Hepatic stellate cell (primary cell): ENCODE measurements around the gene TAF1D.
"Not testable (repeated sequence)": the region's sequence is repeated elsewhere in the genome, so short reads cannot be mapped to it uniquely, and the experiment has no call there.

Experiments
- DNase-seq: peaks from one replicate; pipeline ENCODE4 v3.0.0; 2011; ENCODE audit warnings: low spot score

The TAF1D gene, protein sequence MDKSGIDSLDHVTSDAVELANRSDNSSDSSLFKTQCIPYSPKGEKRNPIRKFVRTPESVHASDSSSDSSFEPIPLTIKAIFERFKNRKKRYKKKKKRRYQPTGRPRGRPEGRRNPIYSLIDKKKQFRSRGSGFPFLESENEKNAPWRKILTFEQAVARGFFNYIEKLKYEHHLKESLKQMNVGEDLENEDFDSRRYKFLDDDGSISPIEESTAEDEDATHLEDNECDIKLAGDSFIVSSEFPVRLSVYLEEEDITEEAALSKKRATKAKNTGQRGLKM

DNA sequence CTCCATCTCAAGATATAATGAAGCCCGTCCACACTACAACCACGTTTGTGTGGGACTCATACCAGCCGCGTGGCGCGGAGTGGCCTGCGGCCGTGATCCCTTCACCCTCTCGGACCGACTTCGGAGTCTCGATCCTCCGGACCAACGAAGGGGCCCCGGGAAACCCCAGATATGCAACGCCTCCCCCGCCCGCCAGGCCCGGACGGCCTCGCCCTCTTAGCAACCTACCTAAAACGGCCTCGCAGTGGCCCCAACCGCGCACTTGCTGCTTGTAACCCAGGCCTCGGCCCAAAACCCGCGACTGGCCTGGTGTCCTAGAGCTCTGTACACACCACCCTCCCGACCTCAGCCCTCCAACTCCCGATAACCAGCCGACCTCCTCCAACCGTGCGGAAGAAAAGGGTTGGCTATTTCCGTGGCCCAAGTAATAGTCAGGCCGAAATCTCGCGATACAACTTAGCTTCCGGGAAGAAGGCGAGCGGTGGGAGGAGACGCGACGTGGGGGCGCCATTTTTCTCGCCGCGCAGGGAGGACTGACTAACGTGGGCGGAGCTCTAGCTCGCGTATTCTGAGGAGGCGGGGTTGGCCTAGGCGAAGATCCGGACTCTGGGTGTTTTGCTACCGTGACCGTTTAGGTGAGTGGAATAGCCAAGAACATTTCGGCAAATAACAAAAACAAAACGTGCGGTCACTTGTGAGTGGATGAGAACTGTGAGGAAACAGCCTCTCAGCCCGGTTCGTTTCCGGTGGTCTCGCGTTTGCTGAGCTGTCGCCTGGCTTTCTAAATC, at the start of gene TAF1D, which contains the start of gene C11orf54:
Gene TAF1D (minus strand): TSS at position 402 of the 788 bp plus-strand sequence. CDS start 2,191 bp downstream, outside the sequence.
Gene C11orf54 (plus strand): TSS at position 579 of the 788 bp plus-strand sequence. CDS start 5,722 bp downstream, outside the sequence.
- peak; percentile 93 for DNase-seq

DNA sequence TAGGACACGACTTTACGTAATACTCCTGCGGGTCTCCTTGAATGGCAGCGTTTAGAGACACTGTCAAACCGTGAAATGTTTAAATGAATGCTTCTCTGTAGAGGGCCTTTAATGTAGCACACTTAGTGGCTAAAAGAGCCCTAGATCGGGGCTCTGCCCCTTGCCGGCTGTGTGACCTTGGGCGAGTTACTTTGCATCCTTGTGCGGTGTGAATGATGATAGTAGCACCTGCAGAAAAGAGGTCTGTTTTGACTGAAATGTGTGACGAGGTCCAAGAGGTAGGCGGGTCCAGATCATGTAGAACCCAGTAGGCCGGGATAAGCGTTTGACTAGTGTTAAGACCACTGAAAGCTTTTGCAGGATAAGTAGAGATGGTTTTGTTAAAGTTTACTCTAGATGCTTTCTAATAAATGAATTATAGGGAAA, 43.7 kb upstream of the TAF1D start:
- no peak for DNase-seq

DNA sequence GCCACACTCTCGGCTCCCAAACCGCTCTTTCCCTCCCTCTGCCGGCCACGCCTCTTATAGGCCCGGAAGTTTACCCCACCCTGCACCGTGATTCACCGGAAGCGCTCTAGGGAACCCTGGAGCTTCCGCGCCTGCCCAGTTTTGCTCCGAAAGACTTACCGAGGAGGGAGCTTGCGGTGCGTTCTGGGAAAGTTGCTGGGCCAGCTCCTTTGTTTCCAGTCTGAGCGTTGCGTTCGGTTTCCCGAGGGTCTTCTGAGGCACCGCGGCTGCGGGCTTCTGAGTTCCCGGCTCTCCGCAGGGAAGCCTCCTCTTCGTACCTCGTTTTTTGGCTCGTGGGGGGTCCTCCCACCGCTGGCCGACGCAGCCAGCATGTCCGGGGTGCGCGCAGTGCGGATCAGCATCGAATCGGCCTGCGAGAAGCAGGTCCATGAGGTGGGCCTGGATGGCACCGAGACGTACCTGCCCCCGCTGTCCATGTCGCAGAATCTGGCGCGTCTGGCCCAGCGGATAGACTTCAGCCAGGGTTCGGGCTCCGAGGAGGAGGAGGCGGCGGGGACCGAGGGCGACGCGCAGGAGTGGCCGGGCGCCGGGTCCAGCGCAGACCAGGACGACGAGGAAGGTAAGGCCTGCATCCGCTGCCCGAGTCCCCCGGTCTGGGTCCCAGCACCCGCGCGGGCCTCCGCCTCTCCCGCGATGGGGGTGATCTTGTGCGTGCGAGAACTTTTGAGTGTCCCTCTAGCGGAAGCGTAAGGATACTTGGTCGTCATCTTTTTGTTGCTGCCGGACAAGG, 43.0 kb upstream of the TAF1D start, which contains the start of gene MED17:
Gene MED17 (plus strand): TSS at position 138 of the 790 bp plus-strand sequence. CDS start 232 bp downstream, at position 370.
- DNase-seq: peak; percentile 97

DNA sequence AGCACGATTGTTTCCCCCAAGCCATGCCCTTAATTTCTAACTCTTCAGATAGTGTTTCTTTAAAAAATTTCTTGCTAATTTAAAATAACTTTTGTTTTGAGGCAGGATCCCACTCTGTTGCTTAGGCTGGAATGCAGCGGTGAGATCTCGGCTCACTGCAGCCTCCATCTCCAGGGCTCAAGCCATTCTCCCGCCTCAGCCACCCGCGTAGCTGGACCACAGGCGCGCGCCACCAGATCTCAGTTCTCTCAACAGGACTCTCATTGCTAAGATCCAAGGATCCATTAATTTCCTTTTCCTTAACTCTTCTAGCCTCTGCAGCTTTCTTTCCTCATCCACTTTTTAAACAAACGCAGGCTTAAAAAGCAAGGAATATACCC, 42.5 kb upstream of the TAF1D start:
- DNase-seq: no peak

DNA sequence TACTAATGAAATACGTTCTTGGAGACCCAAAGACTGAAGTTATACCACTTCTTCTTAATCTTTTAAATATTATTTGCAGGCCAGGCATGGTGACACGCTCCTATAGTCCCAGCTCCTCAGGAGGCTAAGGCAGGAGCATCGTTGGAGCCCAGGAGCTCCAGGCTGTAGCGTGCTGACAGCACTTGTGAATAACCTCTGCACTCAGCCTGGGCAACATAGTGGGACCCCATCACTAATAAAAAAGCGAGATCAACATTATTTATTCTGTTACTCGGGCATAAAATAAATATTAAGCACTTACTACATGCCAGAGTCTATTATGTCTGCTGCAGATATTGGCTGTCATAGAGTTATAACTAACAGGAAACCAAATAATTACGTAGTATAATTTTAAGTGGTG, 42.1 kb upstream of the TAF1D start:
- no peak for DNase-seq

DNA sequence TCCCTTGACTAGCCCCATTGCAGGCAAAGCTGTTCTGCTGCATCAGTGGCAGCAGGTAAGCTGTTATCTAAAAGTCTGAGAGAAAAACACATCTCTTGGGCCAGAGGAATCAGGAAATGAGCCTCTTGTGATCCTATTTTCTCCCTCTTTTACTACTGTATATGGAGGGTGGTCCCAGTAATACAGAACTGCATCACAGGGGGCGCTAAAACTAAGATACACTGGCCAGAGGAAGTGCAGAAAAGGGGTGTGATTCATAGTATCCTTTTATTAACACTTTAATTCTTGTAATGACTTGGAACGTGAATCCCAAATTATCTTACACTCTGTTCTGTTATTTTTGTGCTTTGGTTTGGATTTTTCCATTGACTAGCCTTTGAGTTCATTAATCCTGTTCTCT, 34.0 kb upstream of the TAF1D start:
- DNase-seq: no peak

DNA sequence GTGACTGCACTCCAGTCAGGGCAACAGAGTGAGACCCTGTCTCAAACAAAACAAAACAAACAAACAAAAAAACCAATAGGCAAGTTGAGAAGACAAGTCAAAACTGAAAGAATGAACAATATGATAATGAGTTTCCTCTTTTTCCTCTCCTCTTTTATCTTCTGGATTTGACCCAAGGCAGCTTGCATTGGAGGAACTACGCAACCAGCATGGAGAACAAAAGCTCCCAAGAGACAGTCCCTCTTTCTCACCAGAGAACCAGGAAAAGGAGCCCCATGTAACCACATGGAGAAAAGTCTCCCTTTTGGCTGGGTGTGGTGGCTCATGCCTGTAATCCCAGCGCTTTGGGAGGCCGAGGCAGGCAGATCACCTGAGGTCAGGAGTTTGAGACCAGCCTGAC, 33.3 kb upstream of the TAF1D start:
- not testable (repeated sequence) for DNase-seq

DNA sequence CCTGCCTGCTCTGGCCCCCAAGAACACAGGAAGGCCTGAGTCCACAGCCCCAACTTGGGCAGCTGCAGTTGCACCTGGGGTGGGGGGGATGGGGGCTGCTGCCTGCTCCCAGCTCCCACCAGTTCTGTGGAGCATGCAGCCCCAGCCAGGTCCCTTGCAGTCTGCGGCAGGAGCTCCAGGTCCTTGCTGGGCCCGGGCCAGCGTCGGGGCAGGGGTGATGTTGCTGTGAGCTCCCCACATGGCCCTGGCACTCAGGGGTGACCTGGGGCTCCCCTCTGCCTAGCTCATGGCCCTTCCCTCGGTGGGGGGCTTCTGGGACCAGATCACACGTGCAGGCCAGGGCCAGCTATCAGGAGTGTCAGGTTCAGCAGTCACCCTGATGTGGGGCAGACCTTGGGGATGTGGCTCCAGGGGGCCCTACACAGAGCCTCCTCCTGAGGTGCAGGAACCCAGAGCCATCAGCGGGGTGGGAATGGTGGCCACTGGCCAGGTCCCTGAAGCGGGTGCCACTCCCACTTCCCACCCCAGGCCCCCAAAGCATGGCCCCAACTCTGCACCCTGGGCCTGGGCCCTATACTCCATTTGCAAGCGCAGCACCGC, 32.4 kb upstream of the TAF1D start:
- no peak for DNase-seq

DNA sequence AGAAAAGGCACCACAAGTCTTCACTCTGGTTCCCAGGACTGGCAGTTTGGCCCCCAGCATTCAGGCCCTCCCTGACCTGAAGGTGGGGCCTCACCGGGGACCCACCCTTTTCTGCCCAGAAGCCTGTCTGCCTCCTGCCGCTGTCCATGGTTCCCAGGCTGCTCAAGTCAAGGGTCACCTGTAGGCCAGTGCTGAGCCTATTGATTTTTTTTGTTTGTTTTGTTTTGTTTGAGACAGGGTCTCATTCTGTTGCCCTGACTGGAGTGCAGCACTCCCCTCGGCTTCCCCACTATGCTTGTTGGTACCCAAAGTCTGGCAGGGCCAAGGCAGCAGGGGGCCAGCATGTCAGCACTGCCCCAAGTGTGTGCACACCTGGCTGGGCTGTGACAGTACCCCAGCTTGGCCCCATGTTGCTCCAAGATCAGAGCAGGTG, 31.8 kb upstream of the TAF1D start:
- no peak for DNase-seq

DNA sequence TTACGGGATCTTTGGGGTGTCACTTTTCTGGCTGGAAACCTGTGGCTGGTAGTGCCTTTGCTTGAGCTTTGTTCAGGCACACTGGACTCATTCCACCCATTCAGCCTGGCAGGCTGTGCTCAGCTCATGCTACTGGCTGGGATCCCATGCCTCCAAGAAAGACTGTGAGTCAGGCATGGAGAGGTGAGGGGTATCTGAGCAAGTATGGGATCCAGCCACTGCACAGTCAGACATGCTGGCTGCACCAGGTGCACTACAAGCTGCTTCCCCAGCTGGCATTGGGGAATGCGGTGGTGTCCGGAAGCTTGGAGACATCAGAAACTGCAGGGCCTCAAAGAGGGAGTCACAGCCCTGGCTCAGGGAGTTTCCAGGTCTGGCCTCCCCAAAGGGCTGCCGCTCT, 30.8 kb upstream of the TAF1D start:
- DNase-seq: no peak

DNA sequence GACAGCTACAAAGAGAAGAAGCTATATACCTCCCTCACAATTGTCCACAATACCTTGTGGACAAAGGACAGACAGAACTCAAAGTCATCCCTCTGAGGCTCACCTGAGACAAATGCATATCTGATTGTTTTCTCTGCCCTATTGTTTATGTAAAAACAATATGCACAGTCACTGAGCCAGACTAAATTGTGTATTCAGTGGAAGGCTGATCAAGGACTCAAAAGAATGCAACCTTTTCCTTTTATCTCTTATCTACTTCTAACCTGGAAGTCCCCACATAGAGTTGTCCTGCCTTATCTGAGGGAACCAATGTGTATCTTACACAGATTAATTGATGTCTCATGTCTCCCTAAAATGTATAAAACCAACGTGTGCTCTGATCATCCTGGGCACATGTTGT, 28.9 kb upstream of the TAF1D start:
- no peak for DNase-seq

DNA sequence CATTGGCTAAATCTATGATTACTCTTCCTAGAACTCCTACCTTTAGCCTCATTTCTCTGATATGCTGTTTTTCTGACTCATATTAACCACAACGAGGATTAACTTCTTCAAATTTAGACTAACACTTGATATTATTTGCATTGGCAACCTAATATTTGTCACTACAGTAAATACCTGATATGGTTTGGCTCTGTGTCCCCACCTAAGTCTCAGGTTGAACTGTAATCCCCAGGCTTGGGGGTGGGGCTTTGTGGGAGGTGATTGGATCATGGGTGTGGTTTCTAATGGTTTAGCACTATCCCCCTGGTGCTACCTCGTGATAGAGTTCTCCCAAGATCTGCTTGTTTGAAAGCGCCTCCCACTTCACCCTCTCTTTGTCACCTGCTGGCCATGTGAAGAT, 25.7 kb upstream of the TAF1D start:
- no peak for DNase-seq

DNA sequence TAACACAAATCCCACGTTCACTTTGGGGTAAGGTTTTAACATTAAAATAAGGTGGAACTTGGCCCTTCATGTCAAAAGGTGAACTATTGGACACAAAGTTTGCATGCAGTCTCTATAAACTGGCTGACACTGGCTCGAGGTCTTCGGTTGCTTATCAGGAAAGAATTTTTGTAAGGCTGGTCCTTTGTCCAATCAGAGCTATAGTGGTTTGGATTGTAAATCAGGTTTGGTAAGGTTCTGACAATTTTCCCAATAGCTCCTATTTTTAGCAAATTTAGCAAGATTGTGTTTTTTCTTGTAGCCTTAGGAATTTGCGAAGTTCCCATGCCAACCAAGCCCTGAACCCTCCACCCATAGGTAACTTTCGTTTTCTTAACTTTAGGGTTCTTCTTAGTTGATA, 25.2 kb upstream of the TAF1D start:
- DNase-seq: no peak

DNA sequence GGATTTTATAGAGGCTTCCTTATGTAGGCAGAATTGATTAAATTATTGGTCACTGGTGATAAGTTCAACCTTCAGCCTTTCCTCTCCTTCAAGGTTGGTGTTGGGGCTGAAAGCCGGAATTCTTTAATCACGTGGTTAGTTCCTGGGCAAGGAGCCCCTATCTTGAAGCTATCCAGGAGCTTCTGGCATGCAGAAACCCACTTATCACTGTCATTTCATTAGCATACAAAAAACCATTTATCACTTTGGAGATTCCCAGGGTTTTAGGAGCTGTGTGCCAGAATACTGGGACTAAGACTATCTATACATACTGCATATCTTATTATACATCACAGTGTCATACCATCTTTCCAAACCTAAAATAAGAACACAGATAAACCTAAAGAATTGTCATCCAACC, 24.3 kb upstream of the TAF1D start:
- no peak for DNase-seq

DNA sequence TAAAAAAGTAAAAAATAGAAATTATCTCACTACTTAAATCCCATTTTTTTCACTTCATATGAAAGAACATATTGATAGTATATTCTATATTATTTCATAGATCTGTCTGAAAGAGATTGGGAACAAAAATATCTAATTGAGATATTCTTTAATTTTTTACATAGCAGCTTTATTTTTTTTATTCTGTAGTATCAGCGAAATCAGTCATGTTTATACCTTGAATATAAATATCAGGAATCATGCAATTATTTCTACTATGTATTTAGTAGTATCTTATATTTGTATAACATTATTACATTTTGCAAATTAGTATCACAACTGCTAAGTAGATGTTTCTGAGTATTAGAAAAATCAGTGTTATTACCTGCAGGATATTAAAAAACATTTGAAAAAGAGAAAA, 20.6 kb upstream of the TAF1D start:
- DNase-seq: no peak

DNA sequence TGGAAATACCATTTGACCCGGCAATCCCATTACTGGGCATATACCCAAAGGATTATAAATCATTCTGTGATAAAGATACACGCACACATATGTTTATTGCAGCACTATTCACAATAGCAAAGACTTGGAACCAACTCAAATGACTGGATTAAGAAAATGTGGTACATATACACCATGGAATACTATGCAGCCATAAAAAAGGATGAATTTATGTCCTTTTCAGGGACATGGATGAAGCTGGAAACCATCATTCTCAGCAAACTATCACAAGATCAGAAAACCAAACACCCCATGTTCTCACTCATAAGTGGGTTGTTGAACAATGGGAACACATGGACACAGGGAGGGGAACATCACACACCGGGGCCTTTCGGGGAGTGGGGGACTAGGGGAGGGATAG, 17.8 kb upstream of the TAF1D start:
- not testable (repeated sequence) for DNase-seq

DNA sequence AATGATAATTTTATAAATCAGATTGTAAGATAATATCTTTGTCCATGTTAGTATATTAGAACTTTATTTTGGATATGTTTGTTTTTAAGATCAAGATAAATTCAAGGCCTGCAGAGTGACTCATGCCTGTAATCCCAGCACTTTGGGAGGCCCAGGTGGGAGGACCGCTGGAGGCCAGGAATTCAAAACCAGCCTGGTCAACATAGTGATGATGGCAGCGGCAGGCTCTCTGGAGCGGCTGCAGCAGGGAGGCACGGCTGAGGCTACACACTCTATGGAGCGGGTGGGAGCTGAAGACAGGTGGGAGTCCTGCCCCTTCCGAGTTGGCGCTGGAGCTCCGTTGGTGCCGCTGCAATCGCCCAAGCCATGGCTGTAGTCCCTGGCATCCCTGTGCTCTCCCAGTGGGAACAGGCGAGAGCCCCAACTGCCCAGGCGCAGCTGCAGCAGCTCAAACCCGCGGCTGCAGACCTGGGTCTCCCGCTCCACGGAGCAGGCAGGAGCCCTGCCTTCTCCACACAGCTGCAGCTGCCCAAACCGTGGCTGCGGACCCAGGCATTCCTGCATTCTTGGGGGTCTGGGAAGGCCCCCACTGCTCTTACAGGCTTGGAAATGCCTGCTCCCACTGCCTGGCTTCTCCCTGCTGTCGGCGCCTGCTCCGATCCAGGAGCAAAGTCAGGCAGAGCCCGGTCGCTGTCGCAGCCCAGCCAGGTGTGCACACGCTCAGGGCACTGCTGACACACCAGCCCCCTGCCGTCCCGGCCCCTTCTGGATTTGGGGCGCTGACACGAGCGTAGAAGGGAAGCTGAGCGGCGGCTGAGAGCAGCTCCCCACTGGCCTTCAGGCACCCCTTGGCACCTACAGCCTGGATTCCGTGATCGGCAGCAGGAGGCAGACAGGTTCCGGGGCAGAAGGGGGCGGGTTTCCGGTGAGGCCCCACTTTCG, 16.9 kb upstream of the TAF1D start:
- DNase-seq: no peak

DNA sequence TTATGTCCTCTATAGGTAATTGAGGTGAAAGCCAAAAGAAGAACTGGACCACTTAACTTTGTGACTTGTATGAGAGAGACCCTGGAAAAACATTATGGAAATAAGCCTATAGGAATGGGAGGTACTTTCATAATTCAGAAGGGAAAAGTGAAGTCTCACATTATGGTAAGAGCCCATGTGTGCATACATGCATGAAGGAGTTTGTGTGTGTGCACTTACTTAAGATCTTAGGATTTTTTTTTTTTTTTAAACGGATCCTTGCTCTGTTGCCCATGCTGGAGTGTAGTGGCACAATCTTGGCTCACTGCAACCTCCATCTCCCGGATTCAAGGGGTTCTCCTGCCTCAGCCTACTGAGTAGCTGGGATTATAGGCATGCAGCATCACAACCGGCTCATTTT, 16.0 kb upstream of the TAF1D start:
- no peak for DNase-seq

DNA sequence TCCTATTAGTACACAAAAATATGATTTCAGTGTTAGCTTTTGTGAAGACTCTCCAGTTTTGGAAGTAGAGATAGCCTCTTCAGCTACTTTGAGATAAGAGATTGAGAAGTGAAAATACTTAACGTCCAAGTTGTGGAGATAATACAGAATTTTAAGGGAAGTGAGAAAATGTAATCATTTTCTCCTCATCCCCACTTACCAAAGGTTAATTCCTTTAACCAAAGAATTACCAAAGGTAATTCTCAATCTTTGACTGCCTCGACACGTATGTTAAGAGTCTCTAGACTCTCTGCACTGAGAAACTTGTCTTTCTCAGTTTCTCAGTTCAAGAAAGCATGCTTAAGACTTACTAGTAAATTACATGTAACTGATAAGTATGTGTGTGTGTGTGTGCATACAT, 15.5 kb upstream of the TAF1D start:
- no peak for DNase-seq

DNA sequence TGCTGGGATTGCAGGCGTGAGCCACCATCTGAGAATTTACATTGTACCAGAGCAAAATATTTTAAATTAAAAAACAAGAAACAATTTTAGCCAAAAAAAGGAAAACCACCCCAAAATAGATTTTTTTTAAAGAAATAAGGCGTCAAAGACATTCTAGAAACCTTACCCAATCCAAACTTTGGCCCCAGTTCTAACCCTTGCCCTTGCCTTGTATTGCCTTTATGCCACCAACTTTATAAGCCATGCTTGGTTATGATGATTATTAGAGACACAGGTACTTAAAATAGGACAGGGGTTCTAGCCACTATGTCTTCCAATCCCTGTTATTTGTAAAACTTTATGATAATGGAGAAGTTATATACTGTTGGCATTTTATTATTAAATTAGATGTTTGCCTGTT, 11.9 kb upstream of the TAF1D start:
- DNase-seq: no peak

DNA sequence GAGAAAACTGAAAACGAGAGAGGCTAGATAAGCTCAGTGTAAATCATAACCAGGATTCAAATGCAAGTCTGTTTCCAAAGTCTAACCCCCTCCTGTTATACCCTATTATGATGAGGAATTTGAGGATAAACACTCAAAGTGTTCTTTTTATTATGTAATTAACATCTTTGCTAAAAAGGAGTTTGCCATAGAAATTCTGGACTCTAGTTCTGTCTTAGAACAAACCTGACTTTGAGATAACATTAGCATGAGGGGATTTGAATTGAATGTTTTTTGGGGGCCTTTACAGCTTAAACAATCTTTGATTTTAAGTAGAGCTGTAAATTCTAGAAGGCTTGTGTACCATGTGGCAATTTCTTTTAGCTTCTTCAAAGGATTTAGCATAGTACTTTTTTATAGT, 9.7 kb upstream of the TAF1D start:
- no peak for DNase-seq
